CD4-positive, CD25-positive, alpha-beta regulatory T cell (primary cell): ENCODE results near the gene ZNF438. TPM values are rescaled to one million over a fixed set of nuclear protein-coding genes. Genes with fewer than 3 reads are reported as not detected.

Source experiments
- ATAC-seq, 2 donors: fragments of 150-1000 bp; cut with Tn5 transposase; one replicate each; pipeline ENCODE4 v1.10.0; 2021; ENCODE audit warnings: low read depth in 2 of 2, moderate number of reproducible peaks in 2 of 2, moderate library complexity in 1 of 2
- DNase-seq, 3 donors: peaks; one replicate each; pipeline versions ENCODE4 v3.0.0 to v3.0.0-alpha.2; 2012 to 2022; ENCODE audit warnings: mixed read lengths in 1 of 3
- H3K27ac ChIP-seq: one replicate; pipeline ENCODE4 v1.7.0; 2013; ENCODE audit warnings: mild to moderate bottlenecking, low read length; ENCODE audit not compliant: insufficient read depth, poor library complexity, severe bottlenecking
- H3K27me3 ChIP-seq: one replicate; pipeline ENCODE4 v1.7.0; 2013; ENCODE audit warnings: low read length; ENCODE audit not compliant: control insufficient read depth, insufficient read depth
- H3K36me3 ChIP-seq: one replicate; pipeline ENCODE4 v1.7.0; 2013; ENCODE audit warnings: mild to moderate bottlenecking, low read length, moderate library complexity; ENCODE audit not compliant: control insufficient read depth, insufficient read depth
- H3K4me1 ChIP-seq: 2 replicates; pipeline ENCODE4 v1.7.0; 2013; ENCODE audit warnings: mild to moderate bottlenecking, low read length; ENCODE audit not compliant: insufficient read depth, control insufficient read depth, poor library complexity, severe bottlenecking
- H3K4me3 ChIP-seq: one replicate; pipeline ENCODE4 v1.7.0; 2013; ENCODE audit warnings: low read depth, mild to moderate bottlenecking, low read length, moderate library complexity
- H3K9me3 ChIP-seq, 2 experiments: 1 replicate in 1 of 2; 2 replicates in 1 of 2; pipeline ENCODE4 v1.7.0; 2013; ENCODE audit warnings: low read length in 2 of 2, mild to moderate bottlenecking in 1 of 2, moderate library complexity in 1 of 2; ENCODE audit not compliant: control insufficient read depth in 2 of 2
- H3K27ac Mint-ChIP-seq, 3 donors: one replicate each; pipeline ENCODE4 v1.8.0; 2020 to 2022; ENCODE audit warnings: mild to moderate bottlenecking in 3 of 3, mixed read lengths in 3 of 3, moderate library complexity in 2 of 3
- H3K27me3 Mint-ChIP-seq: one replicate; pipeline ENCODE4 v1.8.0; 2022; ENCODE audit warnings: mild to moderate bottlenecking, mixed read lengths
- H3K36me3 Mint-ChIP-seq: one replicate; pipeline ENCODE4 v1.8.0; 2020; ENCODE audit warnings: mixed read lengths
- H3K4me1 Mint-ChIP-seq, 4 donors: one replicate each; pipeline ENCODE4 v1.8.0; 2020 to 2022; ENCODE audit warnings: mixed read lengths in 4 of 4, mild to moderate bottlenecking in 1 of 4
- H3K4me3 Mint-ChIP-seq, 4 donors: one replicate each; pipeline ENCODE4 v1.8.0; 2020 to 2022; ENCODE audit warnings: mild to moderate bottlenecking in 4 of 4, mixed read lengths in 4 of 4, moderate library complexity in 3 of 4
- H3K9me3 Mint-ChIP-seq, 7 donors: one replicate each; pipeline ENCODE4 v1.8.0; 2020 to 2022; ENCODE audit warnings: mixed read lengths in 7 of 7, mild to moderate bottlenecking in 3 of 7, moderate library complexity in 2 of 7
- polyA plus RNA-seq, 4 donors: library from polyadenylated mRNA; unstranded; fragments of 300-500 nt; fragmentation: Illumina TruSeq; gene quantifications; one replicate each; pipeline ENCODE4 v1.2.3, GENCODE V29; 2021
- total RNA-seq: library from RNA; stranded (reverse); gene quantifications from one replicate; pipeline ENCODE4 v1.2.3, GENCODE V29; 2022

ZNF438 gene
- total and polyA plus RNA-seq, 5 donors from 2014 or later, result 1.6 to 5.1 (median 3.4) TPM

DNA sequence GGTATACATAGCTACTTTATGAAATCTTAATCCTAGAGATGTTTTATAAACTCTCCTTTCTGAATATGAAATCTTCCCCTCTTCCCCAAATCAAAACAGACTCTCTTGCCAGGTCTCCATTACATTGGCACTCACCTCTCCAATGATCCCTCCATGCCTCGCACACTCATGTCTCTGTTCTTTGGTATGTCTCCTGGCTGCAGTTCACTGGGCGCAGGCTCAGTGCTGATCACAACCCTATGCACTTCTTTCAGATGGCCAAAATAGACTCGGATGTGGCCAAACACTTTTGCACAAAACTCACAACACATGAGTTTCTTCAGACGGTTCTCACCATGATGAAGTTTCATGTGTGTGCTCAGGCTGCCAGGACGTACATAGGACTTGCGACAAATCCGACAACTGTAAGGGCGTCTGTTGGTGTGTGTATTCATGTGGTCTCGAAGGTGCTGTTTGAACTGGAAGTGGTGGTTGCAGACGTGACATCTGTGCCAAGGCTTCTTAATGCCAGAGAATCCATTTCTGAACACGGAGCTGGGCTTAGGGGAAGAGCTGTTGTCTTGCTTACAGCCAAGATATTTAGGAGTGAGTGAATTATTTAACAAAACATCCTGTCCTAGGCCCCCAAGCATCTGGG is 183.2 kb downstream of the ZNF438 start:
- Mint-ChIP-seq H3K4me1 (no peaks in the 10 kb centered on the region), H3K4me3 (no peak overlapping the region), H3K27me3 (no peaks in the 10 kb centered on the region), H3K9me3 (no peaks in the 10 kb centered on the region), H3K27ac (no peak overlapping the region), H3K36me3 (peaks cover 5% of the 10 kb centered on the region)
- Histone ChIP-seq H3K4me1 (no peaks in the 10 kb centered on the region), H3K27ac (no peak overlapping the region), H3K9me3 (no peaks in the 10 kb centered on the region), H3K36me3 (no peaks in the 10 kb centered on the region), H3K4me3 (no peak overlapping the region), H3K27me3 (no peaks in the 10 kb centered on the region)
- ATAC-seq, result no peak
- DNase-seq, result no peak

GRCh38 chr10:30847642-30848041 is 184.0 kb downstream of the ZNF438 start:
- no peaks in the 10 kb centered on the region for H3K27me3 Mint-ChIP-seq
- Histone ChIP-seq H3K27ac (no peak overlapping the region), H3K9me3 (no peaks in the 10 kb centered on the region), H3K4me1 (no peaks in the 10 kb centered on the region), H3K36me3 (no peaks in the 10 kb centered on the region), H3K27me3 (no peaks in the 10 kb centered on the region), H3K4me3 (no peak overlapping the region)
- no peaks in the 10 kb centered on the region for H3K4me1 Mint-ChIP-seq
- no peaks in the 10 kb centered on the region for H3K9me3 Mint-ChIP-seq
- DNase-seq, result no peak
- no peak overlapping the region for H3K27ac Mint-ChIP-seq
- peaks cover 5% of the 10 kb centered on the region for H3K36me3 Mint-ChIP-seq
- H3K4me3 Mint-ChIP-seq, result no peak overlapping the region
- no peak for ATAC-seq

DNA sequence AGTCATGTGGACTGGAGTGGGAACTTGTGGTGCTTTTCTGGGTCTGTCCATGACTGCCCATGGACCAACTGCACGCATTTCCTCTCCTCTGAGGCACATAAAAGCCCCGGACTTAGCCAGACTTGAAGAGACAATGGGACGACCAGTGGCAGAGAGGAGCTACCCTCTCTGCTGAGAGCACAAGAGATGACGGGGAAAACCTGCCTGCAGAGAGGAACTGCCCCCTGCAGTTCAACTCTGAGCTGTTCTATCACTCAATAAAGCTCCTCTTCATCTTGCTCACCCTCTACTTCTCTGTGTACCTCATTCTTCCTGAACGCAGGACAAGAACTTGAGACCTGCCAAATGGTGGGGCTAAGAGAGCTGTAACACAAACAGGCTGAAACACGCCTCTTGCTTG is 184.5 kb downstream of the ZNF438 start:
- Histone ChIP-seq H3K27ac (no peak overlapping the region), H3K9me3 (no peaks in the 10 kb centered on the region), H3K27me3 (no peaks in the 10 kb centered on the region), H3K4me3 (no peak overlapping the region), H3K4me1 (no peaks in the 10 kb centered on the region), H3K36me3 (no peaks in the 10 kb centered on the region)
- Mint-ChIP-seq H3K9me3 (no peaks in the 10 kb centered on the region), H3K27me3 (no peaks in the 10 kb centered on the region), H3K27ac (no peak overlapping the region), H3K4me1 (no peaks in the 10 kb centered on the region), H3K4me3 (no peak overlapping the region), H3K36me3 (peaks cover 7% of the 10 kb centered on the region)
- no peak for ATAC-seq
- DNase-seq, result no peak

- no peaks in the 10 kb centered on the region for H3K4me1 Mint-ChIP-seq
- no peaks in the 10 kb centered on the region for H3K27me3 ChIP-seq
- H3K27ac ChIP-seq, result no peak overlapping the region
- no peak for DNase-seq
- H3K4me1 ChIP-seq, result no peaks in the 10 kb centered on the region
- peaks cover 11% of the 10 kb centered on the region for H3K36me3 Mint-ChIP-seq
- no peaks in the 10 kb centered on the region for H3K36me3 ChIP-seq
- no peak overlapping the region for H3K27ac Mint-ChIP-seq
- no peaks in the 10 kb centered on the region for H3K9me3 ChIP-seq
- ATAC-seq, result no peak
- H3K4me3 ChIP-seq, result no peak overlapping the region
- no peak overlapping the region for H3K4me3 Mint-ChIP-seq
- H3K9me3 Mint-ChIP-seq, result no peaks in the 10 kb centered on the region
- H3K27me3 Mint-ChIP-seq, result no peaks in the 10 kb centered on the region
These were observed 185.0 kb downstream of the ZNF438 start for GRCh38 chr10:30846710-30847109.

DNA sequence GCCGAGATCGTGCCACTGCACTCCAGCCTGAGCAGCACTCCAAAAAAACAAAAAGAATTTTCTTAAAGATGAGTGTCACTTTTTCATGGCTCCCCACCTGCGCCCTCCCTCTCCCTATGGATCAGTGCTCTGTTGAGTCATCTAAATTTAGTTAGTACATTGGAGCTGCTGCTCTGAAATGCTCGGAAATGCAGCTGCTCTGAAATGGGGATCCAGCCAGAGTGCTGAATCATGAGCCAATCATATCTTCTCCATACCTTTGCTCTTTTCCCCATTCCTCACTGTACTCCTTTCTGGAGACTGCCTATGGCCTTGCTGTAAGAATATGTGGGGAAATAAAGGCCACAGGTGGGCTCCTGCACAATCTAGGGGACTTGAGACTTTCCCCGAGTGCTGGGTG is 188.8 kb downstream of the ZNF438 start:
- H3K4me3 Mint-ChIP-seq, result no peak overlapping the region
- Histone ChIP-seq H3K9me3 (no peaks in the 10 kb centered on the region), H3K27me3 (no peaks in the 10 kb centered on the region), H3K4me3 (no peak overlapping the region), H3K4me1 (no peaks in the 10 kb centered on the region), H3K36me3 (no peaks in the 10 kb centered on the region), H3K27ac (no peak overlapping the region)
- ATAC-seq (no peak), DNase-seq (no peak)
- H3K27me3 Mint-ChIP-seq, result no peaks in the 10 kb centered on the region
- no peaks in the 10 kb centered on the region for H3K4me1 Mint-ChIP-seq
- H3K36me3 Mint-ChIP-seq, result peaks cover 6% of the 10 kb centered on the region
- H3K27ac Mint-ChIP-seq, result no peak overlapping the region
- no peaks in the 10 kb centered on the region for H3K9me3 Mint-ChIP-seq

- no peak overlapping the region for H3K27ac Mint-ChIP-seq
These were observed 189.5 kb downstream of the ZNF438 start for GRCh38 chr10:30842185-30842584.

DNA sequence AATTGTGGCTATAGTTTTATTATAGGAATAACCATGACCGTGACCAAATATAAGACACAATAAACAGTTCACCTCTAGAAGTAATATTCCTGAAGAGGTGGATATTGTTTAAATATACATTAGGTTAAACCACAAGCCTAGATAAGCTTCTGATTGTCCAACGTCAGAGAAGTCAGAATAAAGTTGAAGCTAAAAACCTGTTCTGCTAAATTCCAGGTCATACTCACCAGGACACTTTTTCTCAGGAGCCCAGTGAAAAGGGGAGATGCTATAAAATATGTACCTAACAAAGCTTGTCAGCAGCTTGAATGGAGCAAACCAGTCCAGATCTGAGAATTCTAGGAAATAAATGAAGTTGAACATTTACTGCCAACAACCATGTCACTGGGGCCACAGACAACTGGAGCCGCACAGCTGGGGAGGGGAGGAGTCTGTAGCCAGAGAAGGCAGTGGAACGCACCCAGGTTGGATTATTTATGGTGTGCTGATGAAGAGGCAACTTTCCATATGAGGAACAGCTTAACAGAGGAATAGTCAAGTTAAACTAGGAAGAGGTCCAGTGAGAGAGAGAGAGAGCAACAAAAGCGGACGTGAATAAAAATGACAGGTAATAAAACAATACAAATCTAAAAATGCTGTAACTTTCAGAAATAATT is 191.1 kb downstream of the ZNF438 start:
- Histone ChIP-seq H3K4me1 (no peaks in the 10 kb centered on the region), H3K9me3 (no peaks in the 10 kb centered on the region), H3K4me3 (no peak overlapping the region), H3K27ac (no peak overlapping the region), H3K27me3 (no peaks in the 10 kb centered on the region), H3K36me3 (no peaks in the 10 kb centered on the region)
- no peaks in the 10 kb centered on the region for H3K27me3 Mint-ChIP-seq
- H3K27ac Mint-ChIP-seq, result no peak overlapping the region
- H3K36me3 Mint-ChIP-seq, result peaks cover 6% of the 10 kb centered on the region
- H3K4me1 Mint-ChIP-seq, result no peaks in the 10 kb centered on the region
- peaks cover 0 to 1% (median 0%) of the 10 kb centered on the region in 7 donors for H3K9me3 Mint-ChIP-seq
- DNase-seq (no peak), ATAC-seq (no peak)
- no peak overlapping the region for H3K4me3 Mint-ChIP-seq

More at GRCh38 chr10:30842185-30842584, 189.5 kb downstream of the ZNF438 start:
- Mint-ChIP-seq H3K9me3 (no peaks in the 10 kb centered on the region), H3K4me3 (no peak overlapping the region), H3K27me3 (no peaks in the 10 kb centered on the region), H3K4me1 (no peaks in the 10 kb centered on the region), H3K36me3 (peaks cover 6% of the 10 kb centered on the region)
- no peaks in the 10 kb centered on the region for H3K27me3 ChIP-seq
- DNase-seq (no peak), ATAC-seq (no peak)
- H3K27ac ChIP-seq, result no peak overlapping the region
- H3K4me1 ChIP-seq, result no peaks in the 10 kb centered on the region
- H3K9me3 ChIP-seq, result no peaks in the 10 kb centered on the region
- no peaks in the 10 kb centered on the region for H3K36me3 ChIP-seq
- no peak overlapping the region for H3K4me3 ChIP-seq

- Mint-ChIP-seq H3K4me1 (no peaks in the 10 kb centered on the region), H3K27me3 (no peaks in the 10 kb centered on the region), H3K9me3 (peaks cover 0 to 1% (median 0%) of the 10 kb centered on the region in 7 donors), H3K27ac (peak overlapping the region in 1 of 3 donors; percentile 29), H3K4me3 (no peak overlapping the region), H3K36me3 (peaks cover 6% of the 10 kb centered on the region)
- no peak for DNase-seq
- Histone ChIP-seq H3K4me3 (no peak overlapping the region), H3K27ac (no peak overlapping the region), H3K27me3 (no peaks in the 10 kb centered on the region), H3K9me3 (no peaks in the 10 kb centered on the region), H3K4me1 (no peaks in the 10 kb centered on the region), H3K36me3 (no peaks in the 10 kb centered on the region)
- no peak for ATAC-seq
These were observed 192.0 kb downstream of the ZNF438 start for GRCh38 chr10:30839652-30840051.
